ENCODE results near the gene PSMC1.
"Not testable (repeated sequence)": the region's sequence is repeated elsewhere in the genome, so short reads cannot be mapped to it uniquely, and the experiment has no call there.

Gene PSMC1

GRCh38 chr14:90256354-90257131 lies at the start of gene PSMC1:
TSS of gene PSMC1 (plus strand) at chr14:90256553. CDS start at chr14:90256598, 45 bp downstream.
- peak; percentile 92 for DNase-seq

GRCh38 chr14:90213099-90213748 lies 43.1 kb upstream of the PSMC1 start:
- DNase-seq = no peak

- peak; percentile 22 for DNase-seq
Observed at GRCh38 chr14:90228478-90228877, 27.9 kb upstream of the PSMC1 start.

GRCh38 chr14:90229942-90230341 lies 26.4 kb upstream of the PSMC1 start:
- not testable (repeated sequence) for DNase-seq

GRCh38 chr14:90235179-90235976 lies 21.0 kb upstream of the PSMC1 start:
- DNase-seq = peak; percentile 77

GRCh38 chr14:90239139-90239538 lies 17.2 kb upstream of the PSMC1 start:
- DNase-seq = no peak

- no peak for DNase-seq
Observed at GRCh38 chr14:90242444-90242843, 13.9 kb upstream of the PSMC1 start.

- no peak for DNase-seq
Observed at GRCh38 chr14:90246936-90247335, 9.4 kb upstream of the PSMC1 start.

GRCh38 chr14:90247441-90247840 lies 8.9 kb upstream of the PSMC1 start:
- not testable (repeated sequence) for DNase-seq

GRCh38 chr14:90248594-90248993 lies 7.8 kb upstream of the PSMC1 start:
- DNase-seq = no peak

- DNase-seq = no peak
Observed at GRCh38 chr14:90253826-90254225, 2.5 kb upstream of the PSMC1 start.

GRCh38 chr14:90255871-90256270 lies 482 bp upstream of the PSMC1 start:
- no peak for DNase-seq

GRCh38 chr14:90263748-90264449 lies 7.5 kb downstream of the PSMC1 start:
- DNase-seq = no peak

GRCh38 chr14:90266441-90267154 lies 10.2 kb downstream of the PSMC1 start:
- DNase-seq = no peak

GRCh38 chr14:90268420-90268819 lies 12.1 kb downstream of the PSMC1 start:
- no peak for DNase-seq

- DNase-seq = no peak
Observed at GRCh38 chr14:90272523-90272922, 16.2 kb downstream of the PSMC1 start.

GRCh38 chr14:90273532-90273931 lies 17.2 kb downstream of the PSMC1 start:
- no peak for DNase-seq

- DNase-seq = peak; percentile 12
Observed at GRCh38 chr14:90274019-90274418, 17.7 kb downstream of the PSMC1 start.

- no peak for DNase-seq
Observed at GRCh38 chr14:90274808-90275457, 18.6 kb downstream of the PSMC1 start.

GRCh38 chr14:90275458-90275814 lies 19.1 kb downstream of the PSMC1 start:
- no peak for DNase-seq

- no peak for DNase-seq
Observed at GRCh38 chr14:90275820-90276219, 19.5 kb downstream of the PSMC1 start.

All from NCI-H82 (cell line).